Activated CD8-positive, alpha-beta memory T cell treated with anti-CD3 and anti-CD28 coated beads, Interleukin-2, amount 50 U/mL, for 24 hours (primary cell): ENCODE measurements around the gene CTNNA2.

Source experiments
- DNase-seq: peaks from one replicate; pipeline ENCODE4 v3.0.0-alpha.2; 2020; ENCODE audit errors: extremely low read depth

CTNNA2 gene

DNA sequence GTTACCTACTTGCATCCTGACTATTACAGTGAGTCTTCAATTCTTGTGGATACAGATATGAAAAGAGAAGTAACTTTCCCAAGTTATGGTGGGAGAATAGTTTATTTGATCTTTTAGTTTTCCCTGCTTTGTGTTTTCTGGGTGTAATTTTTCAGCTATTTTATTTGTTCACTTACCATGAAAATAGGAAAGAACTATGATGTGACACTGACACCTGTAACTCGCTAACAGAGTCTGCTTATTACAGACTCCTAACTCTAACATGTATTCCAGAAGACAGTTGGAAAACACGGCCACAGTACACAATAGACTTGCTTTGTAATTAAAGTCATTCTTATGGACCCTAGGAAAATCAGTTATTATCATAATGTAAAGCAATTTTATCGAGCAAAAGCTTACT is 468.5 kb downstream of the CTNNA2 start:
- no peak for DNase-seq

DNA sequence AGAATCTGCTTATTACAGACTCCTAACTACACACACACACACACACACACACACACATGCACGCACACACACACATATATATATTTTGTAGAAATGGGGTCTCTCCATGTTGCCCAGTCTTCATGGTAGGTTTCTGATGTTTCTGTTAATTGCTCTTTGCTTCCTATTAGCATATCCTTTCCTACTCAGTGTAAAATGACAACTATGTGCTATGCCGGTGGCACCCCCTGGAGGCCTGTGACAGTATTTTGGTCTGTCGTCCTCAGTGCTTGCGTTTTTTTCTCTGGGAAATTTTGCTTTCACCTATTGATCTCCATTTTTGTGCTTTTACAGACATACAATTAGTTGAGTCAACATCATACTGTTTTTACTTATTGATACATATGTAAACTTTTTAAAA is 469.6 kb downstream of the CTNNA2 start:
- no peak for DNase-seq

DNA sequence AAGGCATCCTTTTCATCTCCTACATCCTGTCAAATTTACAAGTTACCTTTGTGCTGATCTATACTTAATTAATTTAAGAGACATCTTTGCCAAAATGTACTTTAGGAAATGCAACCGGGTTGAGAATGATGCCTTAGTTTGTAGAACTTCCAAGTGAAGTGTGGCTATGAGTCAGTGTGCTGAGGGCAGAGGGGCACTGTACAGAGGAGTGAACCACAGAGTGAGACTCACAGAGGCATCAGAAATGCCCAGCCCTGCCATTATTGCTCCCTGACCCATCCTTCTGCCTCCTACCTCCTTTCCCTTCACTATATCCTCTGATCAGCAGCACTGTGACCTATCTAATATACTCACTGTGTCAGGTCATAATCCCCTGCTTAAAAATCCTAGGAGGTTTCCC is 471.6 kb downstream of the CTNNA2 start:
- DNase-seq = no peak

DNA sequence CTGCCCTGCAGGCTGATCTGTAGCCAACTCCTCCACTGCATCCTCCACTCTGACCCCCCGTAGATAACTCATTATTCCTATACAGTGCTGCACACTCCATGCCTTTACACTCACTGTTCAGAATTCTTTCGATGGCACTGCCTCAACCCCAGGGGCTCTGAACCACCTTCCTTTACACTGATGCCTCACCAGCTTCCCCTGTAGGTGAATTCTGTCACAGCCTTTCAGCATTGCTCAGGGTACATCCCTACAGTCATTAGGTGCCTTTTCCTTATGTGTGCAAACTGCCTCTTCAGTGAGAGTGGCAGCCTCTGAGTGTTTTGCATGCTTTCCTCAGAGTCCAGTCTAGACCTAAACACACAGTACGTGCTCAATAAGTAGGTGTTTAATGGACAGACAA is 472.3 kb downstream of the CTNNA2 start:
- DNase-seq = no peak

DNA sequence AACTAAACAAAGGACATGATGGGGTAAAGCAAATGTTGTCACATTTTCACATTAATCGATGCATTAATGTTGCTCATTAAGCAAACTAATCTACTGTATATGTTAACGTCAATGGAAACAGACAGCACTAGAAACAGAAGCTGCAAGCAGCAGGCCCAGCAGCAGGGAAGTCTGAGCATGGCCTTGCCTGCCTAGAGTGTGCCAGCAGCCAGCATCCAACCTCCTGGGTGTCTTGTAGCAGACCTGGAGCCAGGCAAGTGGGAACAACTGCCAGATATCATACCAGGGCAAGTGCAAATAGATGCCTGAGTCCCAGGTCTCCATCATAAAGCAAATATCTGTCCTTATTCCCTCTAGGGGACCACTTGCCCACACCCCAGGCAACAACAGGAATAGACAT is 472.7 kb downstream of the CTNNA2 start:
- no peak for DNase-seq

DNA sequence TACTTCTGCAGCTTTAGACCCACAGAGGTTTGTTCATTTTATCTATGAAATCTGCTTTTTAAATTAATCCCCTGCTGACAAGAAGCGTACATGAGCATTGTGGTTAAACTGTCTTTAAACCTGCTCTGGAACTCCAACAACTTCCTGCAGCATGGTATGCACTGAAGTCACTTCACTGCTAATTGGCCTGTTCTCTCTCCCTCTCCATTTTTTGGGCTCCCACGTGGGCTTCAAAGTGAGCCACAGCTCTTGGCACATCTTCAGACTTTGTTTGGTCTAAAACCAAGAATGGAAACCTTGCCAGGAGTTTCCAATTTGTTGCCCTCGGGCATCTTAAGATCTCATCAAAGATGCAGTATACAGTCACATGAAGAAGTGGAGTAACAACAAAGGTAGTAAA is 480.3 kb downstream of the CTNNA2 start:
- DNase-seq = no peak

DNA sequence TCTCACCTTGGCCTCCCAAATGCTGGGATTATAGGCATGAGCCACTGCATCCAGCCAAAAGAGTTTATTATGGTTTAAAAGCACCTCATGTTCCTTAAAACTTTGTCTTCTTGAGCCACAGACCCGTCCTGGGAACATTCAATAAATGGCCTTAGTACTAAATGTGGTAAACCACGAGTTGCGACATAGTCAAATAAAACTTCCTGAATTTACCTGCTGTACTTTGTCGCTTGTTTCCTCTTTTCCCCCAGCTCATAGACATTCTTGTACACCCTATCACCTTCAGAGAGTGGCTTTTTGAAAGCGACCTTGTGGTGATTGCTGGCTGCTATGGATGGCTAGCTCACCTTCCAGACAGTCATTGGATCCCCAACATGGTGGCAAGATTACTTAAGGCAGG is 481.3 kb downstream of the CTNNA2 start:
- DNase-seq = no peak

DNA sequence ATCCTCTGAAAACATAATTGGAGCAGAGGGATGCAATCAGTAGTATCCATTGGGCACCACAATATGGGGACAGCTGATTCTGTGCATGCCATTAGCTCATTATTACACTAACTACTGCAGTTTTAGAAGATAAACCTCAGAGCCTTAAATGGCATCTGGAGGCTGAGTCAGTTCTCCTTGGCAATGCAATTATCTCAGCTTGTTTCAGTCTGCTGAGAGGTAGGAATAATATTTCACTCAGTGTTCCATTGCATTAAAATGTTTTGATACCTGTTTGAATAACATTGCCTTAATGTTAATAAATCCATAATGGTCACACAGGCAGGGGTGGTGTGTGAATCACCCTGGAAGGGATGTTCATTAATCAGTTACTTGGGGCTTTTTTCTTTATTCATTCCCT is 482.1 kb downstream of the CTNNA2 start:
- DNase-seq = no peak

DNA sequence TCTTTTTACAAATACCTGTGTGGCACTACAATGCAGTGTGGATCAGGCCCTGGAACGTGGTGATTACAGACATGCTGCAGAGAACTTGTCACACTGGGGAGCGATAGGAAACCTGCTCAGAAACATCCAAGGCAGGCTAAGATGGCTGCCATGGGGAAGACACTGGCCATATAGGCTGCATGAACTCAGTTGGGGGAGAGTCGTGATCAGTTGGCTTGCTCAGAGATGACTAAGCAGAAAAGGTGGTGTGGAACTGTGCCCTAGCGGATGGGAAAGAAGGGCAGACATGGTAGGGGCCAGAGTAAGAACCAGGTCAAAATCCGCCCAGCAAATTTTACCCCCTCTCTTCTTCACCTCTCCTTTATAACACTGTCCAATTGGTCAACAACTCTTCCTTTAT is 483.9 kb downstream of the CTNNA2 start:
- no peak for DNase-seq

DNA sequence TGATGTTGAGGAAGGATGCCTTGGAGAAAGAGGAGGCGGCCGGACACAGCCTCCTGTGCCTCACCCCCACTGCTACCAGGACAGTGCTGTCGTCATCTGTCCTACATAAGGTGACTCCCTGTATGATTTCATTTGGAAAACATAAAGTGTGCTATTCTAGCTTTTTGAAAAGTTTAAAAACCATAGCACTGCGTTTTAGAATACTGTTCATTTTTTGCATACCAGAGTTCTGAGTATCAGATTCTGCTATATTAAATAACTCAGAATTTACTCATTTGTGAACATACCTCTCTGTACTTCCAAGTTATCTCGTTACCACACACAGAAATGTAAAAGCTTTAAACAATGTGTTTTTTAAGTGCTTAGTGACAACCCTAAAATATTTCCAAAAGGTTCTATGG is 488.9 kb downstream of the CTNNA2 start:
- no peak for DNase-seq

DNA sequence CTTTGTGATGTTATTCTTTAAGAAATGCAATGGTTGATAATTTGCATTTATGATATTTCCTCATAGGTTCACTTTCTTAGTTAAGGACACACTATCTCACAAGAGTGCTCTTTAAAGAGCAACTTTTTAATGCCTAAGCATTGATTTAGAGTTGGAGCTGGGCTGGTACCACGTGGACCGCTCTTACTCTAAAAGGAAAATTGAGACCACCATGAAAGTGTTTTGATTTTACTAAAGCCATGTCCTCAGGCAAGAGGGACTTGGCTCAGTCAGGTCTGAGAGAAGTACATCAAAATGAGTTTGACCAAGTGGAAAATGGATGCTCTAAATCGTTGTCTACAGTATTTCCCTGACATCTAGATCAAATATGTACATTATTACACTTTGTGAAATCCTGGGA is 489.3 kb downstream of the CTNNA2 start:
- no peak for DNase-seq

DNA sequence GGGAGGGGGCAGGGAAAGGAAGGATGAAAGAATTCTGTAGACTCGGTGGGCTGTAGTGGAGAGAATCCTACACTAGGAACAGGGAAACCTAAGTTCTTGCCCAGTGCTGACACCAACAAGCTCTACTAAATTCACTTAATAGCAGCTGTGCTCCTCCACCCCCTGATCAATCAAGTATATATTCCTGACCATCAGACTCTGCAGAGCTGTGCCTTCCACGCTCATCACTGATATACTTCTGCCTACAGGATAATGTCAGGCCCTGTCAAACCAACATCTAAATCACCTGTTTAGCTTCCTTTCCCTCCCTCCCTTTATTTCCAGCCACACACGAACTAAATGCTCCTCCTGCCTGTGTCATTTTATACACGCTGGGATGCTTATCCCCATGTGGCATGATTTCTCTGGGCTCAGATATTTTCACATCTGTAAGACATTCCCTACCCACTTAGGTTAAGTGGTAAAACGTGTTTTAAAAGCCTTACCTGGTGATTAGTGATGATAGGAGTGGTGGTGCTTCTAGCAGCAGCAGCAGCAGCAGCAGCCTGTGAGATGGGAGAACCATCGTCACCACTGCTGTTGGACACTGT is 489.8 kb downstream of the CTNNA2 start:
- DNase-seq = no peak

DNA sequence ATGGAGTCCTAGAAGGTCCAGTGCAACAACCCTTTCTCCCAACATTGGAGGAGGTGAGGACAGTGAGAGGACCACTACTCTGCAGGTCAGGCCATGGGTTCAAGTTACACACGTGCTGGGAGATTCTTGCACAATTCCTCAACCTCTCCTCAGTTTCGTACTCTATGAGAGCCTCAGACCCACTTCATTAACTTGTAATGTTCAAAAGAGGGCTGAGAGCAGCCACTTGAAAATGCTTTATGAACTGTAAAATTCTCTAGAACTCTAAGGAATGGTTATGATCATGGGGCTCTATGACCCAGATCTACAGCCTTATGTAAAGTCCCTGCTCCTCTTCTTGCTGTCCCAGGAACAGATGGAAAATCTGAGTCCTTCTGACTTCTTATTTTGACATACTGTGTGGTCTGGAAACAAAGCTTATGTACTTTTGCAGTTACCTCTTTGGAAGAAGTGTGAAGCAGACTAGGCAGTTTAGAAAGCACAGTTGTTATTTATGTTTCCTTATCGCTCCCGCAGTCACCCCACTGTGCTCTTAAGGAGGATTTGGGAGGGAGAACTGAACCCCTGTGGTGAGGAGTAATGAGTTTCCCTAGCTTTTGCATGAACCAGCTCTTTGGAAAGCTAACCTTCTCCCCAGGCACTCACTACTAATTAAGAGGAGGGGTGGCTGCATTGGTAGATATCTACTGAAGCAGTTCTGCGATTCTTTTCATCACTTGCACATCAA is 495.1 kb downstream of the CTNNA2 start:
- no peak for DNase-seq

DNA sequence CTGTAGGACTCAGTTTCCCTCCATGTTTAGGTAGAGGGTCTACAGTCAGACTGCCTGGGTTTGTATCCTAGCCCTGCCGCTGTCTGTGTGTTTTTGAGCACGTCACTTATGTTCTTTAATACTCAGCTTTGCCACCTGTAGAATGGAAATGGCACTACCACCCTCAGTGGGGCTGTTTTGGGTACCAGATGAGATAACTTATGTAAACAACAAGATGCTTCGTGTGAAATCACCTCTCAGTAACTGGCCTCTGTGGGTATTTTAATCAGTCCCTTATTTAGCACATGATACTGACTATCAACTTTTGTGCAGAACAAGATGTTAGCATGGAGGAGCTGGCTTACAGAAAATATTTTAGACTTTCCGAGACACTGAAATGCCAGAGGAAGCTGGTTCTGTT is 495.7 kb downstream of the CTNNA2 start:
- DNase-seq = no peak

DNA sequence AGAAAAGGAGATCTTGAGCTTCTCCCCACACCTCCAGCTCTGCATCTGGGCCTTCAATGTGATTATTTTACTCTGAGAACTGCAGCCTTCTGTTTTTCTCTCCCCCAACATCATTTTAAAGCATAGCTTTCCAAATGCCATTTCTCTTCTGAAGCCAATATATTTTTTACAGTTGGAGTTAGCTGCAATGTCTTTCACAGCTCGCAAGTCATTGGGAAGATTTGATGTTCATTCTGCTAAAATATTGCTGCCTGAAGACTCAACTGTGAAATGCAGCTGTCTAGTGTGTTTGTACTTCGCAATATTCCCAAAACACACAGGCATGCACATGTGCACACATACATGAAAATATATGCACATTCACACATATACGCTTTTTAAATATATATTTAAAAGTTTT is 496.4 kb downstream of the CTNNA2 start:
- DNase-seq = no peak

DNA sequence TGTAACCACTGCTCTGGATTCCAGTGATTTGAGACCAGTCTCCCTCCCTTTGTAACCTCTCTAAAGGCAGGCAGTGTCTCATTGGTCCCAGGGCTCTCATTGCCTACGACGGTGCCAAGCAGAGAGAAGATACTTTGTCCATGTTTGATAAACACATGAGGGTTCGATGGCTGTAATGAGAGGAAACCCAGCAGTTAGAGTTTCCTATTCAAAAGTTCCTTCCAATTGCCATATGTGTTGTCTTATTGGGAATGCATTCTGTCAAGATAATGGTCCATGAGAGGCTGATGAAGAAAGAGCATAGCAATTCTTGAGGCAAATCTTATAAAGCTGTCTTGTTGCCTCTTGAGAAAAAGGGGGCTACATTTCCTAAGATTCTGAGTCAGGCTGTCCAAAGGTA is 499.2 kb downstream of the CTNNA2 start:
- DNase-seq = no peak

DNA sequence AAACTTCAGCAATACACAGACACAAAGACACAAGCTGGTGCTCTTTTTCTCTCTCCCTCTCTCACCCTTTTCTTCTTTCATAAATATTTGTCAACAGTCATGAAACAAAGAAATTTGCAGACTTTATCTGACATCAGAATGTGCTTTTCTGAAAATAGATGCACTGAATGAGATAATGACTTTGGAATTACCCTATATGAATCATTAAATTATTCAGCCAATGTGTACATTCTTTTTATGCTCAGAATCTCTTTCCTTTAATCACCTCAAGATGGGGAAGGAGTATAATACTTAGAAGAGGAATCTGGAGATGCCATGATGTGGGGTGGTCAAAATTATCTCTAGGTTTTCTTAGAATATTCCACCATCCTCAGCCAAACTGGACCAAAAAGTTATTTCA is 501.8 kb downstream of the CTNNA2 start:
- no peak for DNase-seq

DNA sequence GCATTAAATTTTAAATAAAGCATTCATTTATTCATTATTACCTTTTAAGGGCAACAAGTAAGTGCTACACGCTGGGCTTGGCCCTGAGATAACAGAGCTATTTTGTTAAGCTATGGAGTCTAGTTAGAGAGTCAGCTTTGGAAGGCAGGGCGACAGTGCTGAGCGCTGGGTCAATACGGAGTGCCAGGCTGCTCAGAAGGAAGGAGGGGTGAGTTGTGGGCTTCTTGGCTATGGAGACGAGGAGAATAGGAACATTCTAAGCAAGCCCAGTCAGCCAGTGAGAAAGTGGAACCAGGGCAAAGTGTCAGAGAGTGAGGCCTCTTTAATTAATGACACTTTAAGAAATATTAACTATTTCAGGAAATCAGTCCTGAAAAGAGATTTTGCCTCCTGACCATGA is 503.3 kb downstream of the CTNNA2 start:
- no peak for DNase-seq

DNA sequence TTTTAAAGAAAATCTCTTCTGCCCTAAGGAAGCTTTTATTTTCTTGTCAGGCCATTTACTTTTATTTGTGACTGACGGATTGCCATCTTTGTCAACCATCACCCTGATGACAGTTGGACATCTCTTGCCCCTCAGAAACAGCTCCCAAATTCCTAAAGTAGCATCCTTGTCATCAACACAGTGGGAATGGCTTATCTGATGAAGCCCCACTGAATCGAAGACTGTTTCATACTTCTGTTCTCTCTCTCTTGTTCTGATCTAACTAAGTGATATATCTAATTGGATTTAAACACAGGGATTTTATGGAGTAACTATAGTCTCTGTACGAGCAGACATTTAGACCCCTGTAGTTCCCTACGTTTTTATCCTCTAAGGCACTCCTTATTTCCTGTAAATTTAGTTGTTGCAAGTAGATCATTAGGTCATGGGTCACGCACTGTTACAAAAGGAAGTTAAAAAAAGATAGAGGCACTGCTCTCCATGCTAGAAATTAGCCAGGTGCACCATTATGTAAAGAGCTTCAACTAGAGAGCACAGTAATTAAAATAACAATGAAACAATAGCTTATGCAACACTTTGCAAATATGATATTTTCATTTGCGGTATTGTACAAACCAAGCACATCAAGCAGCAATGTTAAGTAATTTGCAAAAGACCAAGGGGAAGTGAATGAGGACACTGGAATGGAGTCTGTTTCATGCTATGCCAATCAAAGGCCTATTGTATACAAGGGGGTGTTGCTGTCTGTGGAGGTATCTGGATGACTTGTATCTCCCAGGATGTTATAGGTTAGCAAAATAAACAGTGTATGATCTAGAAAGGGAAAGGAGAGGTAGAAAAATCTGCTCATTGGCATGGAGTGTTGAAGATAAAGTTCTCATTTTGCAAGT is 507.0 kb downstream of the CTNNA2 start:
- no peak for DNase-seq

DNA sequence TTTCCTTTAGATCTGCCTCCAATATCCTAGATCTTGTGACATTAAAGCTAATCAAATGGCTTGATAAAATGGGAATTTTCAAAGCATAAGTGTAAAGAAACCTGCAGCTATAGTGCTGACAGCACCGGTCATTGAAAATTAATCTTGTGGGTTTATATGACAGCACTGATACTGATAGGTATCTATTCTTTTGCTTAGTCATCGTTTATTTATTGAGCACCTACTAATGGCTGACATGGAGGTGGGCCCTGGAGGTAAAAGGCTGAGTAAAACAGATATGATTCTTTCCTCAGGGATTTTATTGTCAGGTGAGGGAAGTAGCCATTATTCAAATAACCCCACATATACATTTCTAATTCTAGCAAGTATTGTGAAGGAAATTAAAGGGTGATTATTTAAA is 509.2 kb downstream of the CTNNA2 start:
- no peak for DNase-seq

DNA sequence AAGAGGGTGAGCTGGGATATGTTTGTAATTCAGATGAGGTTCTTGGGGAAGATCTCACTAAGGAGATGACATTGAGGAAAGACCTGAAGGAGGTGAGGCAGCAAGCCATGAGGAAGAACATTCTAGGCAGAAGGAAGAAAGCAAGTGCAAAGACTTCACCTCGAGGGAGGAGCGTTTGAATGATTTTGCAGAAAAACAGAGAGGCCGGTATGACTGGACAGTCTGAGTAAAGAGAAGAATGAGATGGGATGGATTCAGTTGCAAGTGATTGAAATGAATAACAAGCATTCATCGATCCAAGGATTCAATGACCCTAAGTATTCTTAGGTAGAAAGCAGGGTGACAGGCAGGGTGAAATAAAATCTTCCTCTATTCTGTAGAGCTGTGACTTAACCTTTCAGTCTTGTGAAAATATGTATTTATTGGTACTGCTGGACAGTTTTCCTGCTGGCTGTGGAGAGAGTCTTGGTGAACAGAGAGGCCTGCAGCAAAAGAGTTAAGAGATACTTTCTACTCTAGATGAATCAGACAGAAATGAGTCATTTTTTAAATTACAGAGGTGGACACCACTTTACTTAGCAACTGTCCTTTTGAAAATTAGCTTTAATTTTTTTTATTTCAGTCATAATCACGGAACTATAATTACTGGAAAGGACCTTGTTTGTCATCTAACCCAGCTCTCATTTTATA is 513.3 kb downstream of the CTNNA2 start:
- DNase-seq = no peak

DNA sequence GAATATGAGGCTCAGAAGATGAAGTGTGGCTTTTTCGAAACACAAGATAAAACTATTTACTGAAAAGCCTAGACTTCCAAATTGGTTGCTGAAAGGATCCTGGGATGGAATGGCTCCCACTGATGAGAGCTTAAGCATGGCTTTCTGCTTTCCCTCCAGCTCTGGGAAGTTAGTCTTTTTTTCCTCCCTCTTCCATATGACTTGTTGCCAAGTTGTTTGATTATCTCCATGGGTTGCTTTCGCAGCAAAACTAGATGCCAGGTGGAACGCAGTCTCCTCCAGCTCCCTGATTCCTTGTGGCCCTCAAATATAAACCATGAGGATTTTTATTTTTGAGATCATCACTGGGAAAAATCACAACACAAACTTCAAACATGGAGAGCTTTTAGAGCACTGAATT is 515.2 kb downstream of the CTNNA2 start:
- DNase-seq = no peak
